HG03558 (cell line): ENCODE measurements around the gene ITGB5.

Source experiments
- ATAC-seq: cut with Tn5 transposase; IDR thresholded peaks from one replicate; pipeline ENCODE4 v1.9.1; 2021; ENCODE audit warnings: moderate number of reproducible peaks; ENCODE audit not compliant: unreplicated experiment; ENCODE audit errors: extremely low read depth

Gene ITGB5

DNA sequence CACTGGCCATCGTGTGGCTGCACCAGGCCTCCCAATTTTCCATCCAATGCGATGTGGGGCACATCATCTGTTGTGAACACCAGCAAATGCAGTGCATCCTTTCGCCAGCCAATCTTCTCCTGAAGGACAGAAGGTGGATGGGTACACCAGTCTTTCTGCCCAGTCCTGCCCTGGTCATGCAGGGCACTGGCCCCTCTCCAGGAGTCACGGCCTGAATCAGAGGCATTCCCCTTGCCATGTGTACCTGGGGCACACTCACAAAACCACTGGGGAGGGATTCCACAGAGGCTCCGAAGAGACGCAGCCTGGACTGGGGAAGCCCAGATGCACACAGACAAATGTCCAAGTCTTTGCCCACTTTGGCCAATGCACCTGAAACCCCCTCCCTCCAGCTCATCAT, 65.8 kb downstream of the ITGB5 start:
- ATAC-seq = no peak

DNA sequence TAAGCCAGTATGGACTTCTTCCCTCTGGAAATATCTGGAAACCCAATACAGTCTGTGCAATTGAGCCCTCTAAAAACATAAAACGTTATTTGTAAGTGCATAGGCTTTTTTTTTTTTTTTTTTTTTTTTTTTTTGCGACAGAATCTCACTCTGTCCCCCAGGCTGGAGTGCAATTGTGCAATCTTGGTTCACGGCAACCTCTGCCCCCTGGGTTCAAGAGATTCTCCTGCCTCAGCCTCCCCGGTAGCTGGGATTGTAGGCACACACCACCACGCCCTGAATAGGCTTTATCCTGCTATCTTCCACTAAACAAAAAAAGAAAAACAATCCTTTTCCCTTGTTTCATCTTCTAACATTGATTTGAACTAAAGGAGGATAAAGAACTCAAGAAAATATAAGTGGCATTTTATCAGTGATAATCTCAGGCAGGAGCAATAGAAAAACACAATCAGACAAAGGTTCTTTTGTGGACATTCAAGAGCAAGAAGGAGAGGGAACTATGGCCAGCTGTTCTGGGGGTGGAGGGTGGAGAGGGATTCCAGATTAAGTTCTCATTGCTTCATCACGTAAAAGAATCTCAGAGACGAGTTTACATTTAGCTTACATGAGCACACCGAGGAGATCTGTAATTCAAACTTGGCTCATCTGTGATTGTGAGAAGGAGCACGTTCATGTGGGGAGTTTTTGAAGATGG, 68.6 kb downstream of the ITGB5 start:
- no peak for ATAC-seq

DNA sequence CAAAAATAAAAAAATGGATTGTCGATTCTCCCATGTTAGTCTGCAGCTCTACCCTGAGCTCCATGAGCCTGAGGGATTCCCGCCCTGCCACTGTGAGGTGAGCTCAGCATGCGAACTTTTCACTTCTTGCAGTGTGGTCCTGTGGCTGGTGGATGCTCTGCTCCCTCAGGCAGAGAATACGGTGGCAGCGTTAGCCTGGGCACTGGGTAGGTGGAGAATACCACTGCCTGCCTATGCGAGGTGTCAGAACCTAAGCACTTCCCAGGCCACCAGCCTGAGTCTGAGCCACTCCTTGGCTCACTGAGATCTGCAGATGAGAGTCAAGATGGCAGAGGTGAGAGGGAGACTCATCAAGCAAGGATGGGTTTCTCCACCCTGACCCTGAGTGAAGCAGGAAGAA, 70.1 kb downstream of the ITGB5 start:
- no peak for ATAC-seq

DNA sequence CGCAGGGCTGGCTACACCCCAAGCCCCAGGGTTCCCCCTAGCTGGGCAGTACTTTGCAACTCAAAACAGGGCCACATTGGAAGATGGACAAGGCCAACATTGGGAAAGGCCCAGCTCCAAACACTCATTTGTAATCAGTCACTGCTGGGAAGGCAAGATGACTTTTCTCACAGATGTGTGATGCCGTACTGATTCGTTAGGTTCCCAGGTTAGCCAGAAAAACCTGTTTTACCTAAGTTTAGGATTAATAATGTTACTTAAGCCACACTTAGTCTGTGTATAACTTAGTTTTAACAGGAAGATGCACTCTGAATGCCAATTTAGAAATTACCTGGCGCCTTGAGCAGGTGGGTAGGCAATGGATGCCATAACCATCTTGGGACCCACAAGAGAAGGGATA, 71.0 kb downstream of the ITGB5 start:
- no peak for ATAC-seq

DNA sequence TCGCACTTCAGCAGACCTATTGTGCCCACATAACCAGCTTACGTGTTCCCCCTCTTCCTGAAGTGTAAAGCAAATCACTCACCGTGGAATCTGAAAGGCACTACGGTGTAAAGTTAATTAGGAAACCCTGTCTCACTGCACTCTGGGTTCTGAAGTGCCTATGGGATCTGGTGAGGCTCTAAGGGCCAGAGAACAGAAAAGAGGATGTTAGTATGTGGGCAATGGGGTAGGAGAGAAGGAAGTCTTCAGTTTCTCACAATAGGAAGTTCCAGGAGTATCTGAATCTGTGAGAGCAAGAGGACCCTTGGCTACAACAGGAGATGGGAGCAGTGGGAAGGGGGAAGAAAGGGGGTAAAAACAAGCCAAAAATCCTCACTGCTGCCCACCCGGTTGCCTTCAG, 71.4 kb downstream of the ITGB5 start:
- ATAC-seq = no peak

DNA sequence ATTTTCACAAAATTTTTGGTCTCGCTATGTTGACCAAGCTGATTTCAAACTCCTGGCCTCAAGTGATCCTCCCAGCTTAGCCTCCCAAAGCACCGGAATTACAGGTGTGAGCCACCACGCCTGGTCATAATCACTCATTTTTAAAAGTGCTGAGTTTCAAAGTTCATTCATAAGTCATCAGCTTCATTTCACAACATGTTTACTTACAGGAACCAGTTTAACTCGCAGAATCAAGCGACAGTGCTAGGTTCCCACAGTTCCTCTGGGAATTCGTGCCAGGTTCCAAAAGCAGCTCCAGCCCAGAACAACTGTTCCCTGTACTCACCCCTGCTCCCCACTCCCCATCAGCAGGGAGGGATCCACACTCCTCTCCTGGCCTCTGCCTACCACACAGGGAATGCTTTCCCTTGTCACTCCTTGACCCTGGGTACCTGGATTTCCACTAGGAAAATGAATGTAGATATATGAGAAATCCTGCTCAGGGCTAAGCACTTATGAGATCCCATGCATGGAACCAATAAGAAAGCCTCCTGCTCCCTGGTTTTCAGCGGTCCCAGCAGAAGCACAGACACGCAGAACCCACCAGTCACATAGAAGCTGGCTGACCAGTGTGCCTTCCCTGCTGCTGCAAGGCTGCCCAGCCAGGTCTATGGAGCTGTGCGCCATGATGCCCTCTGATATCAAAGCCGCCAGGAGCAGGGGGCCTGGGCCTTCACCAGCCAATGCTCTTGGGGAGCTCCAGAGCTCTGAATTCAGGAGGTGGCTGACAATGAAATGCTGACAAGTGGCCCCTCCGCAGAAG, 72.3 kb downstream of the ITGB5 start:
- ATAC-seq = no peak

DNA sequence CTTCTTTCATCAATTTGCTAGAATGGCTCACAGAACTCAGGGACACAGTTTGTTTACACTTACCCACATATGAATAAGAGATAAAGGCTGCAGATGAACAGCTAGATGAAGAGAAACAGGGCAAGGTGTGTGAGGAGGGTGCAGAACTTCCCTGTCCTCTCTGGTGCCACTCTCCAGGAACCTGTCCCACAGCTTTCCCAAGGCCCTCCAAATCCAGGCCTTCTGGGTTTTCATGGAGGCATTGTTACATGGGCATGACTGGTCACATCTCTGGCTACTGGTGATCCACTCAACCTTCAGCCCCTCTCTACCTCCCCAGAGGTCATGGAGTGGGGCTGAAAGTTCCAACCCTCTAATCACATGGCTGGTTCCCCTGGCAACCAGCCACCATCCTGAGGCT, 73.6 kb downstream of the ITGB5 start:
- ATAC-seq = no peak

DNA sequence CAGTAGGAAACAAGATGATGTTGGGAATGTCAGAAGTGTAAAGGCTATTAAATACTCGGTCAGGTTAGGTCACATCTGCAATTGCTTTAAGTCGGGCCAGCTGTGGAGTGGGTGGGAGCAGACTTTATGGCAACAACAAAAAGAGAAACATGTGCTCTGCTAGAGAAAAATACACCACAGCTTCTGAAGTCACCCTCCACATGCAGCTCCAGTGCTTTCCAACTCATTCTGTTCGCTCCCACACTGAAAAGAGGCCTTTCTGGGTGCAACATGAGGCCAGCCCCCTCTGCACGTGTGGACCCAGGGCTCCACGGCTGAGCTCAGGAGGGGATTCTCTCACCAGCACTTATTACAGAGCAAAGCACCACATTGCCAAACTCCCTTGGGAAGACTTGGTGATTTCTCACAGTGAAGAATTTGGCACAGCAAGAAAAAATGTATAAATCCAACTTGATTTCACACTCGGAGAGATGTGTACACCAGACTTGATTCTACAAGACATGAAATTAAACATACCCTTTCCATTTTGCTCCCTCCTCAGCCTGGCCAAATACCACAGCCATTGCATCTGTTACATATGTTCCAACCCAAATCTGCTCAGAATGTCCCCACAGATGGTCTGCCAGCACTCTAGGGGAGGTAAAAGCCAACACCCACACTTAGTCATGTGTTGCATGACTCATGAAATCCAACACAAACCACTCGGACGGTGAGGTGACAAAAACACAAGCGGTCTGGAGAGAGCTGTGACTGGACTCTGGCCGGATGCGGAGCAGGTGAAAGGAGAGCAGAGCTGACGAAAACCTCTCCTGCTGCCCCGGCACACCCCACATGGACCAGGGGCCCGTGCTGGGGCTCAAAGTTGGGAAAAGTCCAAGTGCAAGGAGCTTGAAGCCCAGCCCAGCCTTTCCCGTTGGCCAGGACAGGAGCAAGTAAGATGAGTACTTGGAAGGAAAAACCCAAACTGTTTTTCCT, 74.6 kb downstream of the ITGB5 start:
- ATAC-seq = no peak

DNA sequence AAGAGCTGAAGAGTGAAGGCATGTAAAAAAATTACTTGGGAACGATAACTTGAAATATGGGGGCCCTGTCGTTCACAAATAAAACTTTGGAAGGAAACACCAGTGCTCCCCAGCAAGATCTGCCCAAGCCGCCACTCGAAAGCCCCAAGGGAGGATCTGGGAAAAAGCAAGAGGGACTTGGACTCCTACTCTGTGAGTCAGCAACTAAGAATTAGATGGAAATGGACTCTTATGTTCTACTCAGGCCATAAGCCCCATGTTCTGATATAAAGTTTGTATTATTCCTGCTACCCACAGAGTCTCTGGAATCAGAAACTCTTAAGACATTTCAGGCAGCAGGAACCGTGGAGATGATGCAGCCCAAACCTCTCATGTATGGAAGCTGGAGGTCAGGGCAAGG, 75.7 kb downstream of the ITGB5 start:
- no peak for ATAC-seq

DNA sequence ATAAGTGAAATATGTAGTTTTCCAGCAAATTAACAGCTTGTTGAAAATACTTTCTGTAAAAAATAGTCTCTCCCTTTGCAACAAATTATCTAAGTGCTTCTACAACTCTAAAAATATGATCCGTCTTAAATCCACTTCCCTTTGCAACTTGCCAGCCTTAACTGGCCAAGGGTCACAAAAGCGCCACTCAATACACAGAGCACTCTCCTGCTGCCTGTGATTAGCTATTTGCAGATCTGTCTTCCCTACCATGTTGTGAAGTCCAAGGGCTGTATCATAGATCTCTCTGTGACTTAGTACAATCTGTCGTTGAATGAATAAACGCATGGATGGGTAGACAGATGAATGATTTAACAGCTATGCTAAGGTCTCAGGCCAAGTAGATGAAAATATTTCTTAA, 76.2 kb downstream of the ITGB5 start:
- no peak for ATAC-seq

DNA sequence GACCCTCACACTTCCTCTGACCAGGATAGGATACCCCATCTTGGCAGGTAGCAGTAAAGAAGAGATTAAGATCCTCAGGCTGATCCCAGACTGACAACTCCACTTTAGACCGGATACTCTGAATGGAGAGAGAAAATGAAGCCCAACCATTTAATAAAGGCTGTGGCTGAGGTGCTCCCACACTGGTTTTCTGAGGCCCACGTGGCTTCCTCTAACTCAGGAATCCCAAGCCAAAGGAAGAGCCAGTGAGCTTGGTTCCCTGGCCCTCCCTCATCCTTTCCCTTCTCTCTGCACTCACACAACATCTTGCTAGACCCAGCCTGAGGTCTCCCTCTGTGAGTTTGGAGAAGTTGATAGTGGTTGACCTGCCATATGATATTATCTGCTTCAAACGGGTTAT, 78.1 kb downstream of the ITGB5 start:
- ATAC-seq = no peak

DNA sequence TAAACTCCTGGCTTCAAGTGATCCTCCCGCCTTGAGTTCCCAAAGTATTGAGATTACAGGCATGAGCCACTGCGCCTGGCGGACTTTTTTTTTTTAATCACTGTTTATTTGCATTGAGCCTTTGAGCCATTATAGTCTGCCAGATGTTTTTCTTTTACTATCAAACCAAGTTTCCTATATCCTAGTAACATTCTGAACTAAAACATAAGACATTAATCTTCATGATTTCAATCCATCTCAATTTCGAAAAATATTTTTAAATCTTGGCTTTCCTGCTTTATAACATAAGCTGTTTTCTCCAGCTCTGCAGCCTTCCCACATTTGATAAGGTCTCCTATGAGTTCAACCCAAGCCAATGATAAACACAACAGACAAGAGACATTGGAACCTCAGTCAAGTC, 81.5 kb downstream of the ITGB5 start:
- ATAC-seq = no peak

DNA sequence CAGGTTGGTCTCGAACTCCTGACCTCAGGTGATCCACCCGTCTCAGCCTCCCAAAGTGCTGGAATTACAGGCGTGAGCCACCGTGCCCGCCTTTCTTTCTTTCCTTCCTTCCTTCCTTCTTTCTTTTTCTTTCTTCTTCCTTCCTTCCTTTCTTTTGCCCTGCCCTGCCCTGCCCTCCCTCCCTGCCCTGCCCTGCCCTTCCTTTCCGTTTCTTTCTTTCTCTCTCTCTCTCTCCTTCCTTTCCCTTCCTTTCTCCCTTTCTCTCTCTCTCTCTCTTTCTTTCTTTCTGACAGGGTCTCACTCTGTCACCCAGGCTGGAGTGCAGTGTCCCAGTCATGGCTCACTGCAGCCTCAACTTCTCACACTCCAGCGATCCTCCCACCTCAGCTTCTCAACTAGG, 82.3 kb downstream of the ITGB5 start:
- ATAC-seq = no peak

DNA sequence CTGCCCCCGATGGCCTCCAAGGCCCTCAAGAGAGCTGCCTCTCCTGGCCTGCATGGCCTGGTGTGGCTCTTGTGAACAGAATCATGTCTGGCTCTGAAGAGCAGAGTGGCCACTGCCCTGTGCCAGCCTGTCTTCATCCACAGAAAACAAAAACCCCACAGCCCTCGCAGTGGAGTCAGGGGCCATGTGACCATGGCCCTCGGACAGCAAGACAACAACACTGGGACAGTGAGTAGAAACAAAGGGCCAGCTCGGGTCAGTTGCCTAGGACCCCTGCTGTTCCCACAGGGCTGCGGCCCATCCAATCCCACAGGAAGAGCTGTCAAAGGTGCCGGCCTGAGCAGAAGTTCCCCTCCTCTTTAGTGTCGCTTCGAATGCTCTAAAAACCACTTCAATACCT, 84.5 kb downstream of the ITGB5 start:
- ATAC-seq = no peak

DNA sequence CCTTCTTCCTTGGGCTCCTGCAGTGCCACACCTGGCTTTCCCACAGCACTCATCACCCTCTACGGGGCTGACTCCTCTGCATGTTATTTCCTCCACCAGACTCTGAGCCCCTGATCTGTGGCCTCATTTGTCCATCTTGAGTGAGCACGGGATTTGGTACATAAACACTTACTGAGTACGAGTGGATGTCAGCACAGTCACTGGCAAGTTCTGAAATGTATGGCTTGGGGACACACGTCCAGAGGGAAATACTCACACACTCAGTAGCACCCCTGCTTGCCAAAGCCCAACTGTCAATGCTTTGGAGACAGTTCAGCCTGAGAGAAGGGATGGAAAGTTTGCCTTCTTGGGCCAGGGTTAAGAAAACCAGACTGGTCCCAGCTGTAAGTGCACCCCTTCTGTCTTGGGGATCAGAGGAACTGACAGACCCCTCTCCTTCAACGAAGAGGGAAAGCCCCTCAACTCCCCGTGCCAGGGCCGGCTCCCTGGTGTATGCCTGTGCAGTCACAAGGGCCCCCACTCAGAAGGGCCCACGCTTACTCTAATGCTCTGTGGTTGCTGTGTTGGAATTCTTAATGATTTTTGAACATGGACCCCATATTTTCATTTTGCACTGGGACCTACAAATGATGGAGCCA, 85.0 kb downstream of the ITGB5 start:
- no peak for ATAC-seq

DNA sequence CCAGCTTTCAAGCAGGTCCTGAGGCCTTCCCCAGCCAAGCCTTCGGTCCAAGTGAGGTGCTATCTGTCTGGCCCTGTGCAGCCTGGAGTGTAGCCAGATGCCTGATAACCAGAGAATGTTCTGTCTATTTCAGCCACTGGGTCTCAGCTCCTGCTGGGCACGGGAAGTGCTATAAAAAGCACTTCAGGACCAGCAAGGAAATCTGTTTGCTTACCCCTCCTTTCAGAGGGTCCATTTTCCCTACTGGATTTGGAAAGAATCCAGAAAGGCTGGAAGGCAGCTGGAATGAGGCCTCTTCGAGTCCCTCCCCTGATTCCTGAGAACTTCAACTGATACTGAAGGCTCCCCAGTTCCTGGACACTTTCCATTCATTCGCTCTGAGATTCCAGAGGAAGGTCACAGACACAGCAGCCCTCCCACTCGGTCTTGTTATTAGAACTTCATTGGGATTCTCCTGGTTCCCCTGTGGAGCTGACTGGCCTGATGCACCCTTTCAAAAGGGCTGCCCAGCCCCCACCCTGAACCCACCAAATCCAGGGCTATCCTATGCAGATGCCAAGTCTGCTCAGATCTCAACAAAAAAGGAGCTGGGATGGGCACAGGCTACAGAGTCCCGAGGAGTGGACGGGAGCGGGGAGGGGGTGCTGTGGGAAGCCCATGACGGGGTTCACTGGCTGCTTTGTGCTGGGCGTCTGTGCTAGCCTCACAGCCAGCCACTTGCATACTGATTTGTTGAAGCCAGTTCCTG, 86.5 kb downstream of the ITGB5 start:
- ATAC-seq = no peak

DNA sequence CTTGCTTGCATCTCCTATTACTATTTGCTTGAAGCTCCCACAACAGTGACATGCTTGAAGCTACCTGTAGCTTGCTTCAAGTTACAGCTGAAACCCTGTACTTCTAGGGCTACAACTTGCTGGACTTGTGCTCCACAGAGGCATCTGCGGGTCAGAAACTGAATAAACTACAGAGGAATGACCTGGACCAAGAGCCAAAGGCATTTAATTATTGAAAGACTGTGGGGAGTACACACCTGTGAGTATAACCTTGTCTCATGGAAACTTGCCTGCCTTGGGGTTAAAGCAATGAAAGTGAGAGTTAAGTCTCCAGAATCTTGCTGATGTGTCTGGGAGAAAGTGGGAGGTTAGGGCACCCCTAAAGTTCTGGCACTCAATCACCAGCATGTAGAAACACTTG, 87.1 kb downstream of the ITGB5 start:
- ATAC-seq = no peak

DNA sequence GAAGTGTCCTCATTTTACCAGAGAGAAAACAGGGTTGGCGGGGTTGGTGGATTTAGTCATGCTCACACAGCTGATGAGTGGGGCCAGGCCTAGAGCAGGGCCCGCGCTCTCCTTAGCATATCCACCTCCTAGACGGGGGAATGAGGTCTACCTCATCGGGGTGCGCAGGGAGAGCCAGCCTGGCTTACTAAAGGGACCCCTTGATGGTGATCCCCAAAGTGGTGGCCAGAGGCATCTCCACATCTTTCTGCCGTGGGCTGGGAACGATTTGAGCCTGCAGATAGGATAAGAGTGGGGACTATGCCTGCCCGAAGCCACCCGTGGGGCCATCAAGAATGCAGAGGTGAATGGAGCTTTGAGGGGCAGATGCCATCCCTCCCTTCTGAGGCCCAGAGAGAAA, 87.5 kb downstream of the ITGB5 start:
- no peak for ATAC-seq

DNA sequence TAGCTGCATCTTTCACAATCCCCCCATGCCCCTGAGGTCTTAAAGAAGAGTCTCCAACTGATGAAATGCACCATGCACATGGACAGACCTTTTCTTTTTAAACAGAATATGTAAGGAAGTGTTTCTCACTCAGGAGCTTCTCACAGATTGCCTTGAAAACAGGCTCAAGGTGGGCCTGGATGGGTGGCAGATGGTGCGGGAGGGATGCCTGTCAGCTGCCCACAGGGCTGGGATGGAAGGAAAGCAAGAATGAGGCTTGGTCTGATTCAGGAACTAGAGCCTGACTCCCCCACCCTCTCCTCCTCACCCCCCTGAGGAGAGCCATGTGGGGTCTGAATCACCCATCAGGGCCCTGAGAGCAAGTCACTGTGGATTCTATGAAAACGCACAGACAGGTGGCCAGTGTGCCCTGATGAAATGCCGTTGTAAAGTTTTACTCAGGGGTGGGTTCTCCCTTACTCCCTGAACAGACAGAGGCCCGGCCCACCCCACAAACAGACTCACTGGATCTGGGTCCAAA, 89.7 kb downstream of the ITGB5 start:
- ATAC-seq = no peak

DNA sequence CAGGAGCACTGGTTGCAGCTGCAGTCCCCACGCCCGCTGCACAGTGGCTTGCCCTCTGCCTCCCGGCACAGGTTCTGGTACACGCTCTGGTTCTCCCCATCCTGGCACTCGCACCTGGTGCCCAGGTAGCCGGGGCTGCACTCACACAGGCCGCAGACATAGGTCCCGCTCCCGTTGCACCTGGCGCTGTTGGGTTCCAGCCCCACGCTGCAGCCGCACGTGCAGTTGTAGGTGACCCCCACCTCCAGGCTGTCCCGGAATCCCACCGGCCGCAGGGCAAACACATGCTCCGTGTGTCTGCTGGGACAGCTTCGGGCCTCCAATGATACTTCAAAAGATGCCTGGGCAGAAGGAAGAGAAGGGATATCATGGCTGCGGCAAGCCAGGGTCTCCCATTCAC, 90.7 kb downstream of the ITGB5 start:
- ATAC-seq = no peak
